Uterus (tissue), 4 donors: ENCODE results near the gene SHB. TPM values are rescaled to one million over a fixed set of nuclear protein-coding genes. Genes with fewer than 3 reads are reported as not detected.

Experiments used
- DNase-seq, 2 donors: peaks; one replicate each; pipeline ENCODE4 v3.0.0-alpha.2; 2019 to 2020
- H3K27ac ChIP-seq, 2 donors: fragments of 200-600 bp; sonication (generic); 1 replicate in 1 of 2; 2 replicates in 1 of 2; pipeline ENCODE4 v1.5.1; 2016 to 2018
- H3K27me3 ChIP-seq, 2 donors: fragments of 200-600 bp; sonication (generic); one replicate each; pipeline ENCODE4 v1.5.1; 2018 to 2019; ENCODE audit warnings: control low read depth in 1 of 2
- H3K36me3 ChIP-seq, 2 donors: fragments of 200-600 bp; sonication (generic); one replicate each; pipeline ENCODE4 v1.5.1; 2019; ENCODE audit warnings: control low read depth in 1 of 2
- H3K4me1 ChIP-seq, 2 donors: fragments of 200-600 bp; sonication (generic); one replicate each; pipeline ENCODE4 v1.5.1; 2018 to 2019; ENCODE audit warnings: control low read depth in 1 of 2
- H3K4me3 ChIP-seq, 2 donors: fragments of 200-600 bp; sonication (generic); 1 replicate in 1 of 2; 2 replicates in 1 of 2; pipeline ENCODE4 v1.5.1; 2018 to 2019; ENCODE audit warnings: mild to moderate bottlenecking in 1 of 2
- H3K9me3 ChIP-seq, 2 donors: fragments of 200-600 bp; sonication (generic); one replicate each; pipeline ENCODE4 v1.5.1; 2019; ENCODE audit warnings: control low read depth in 1 of 2
- CTCF ChIP-seq, 4 experiments: fragments of 200-600 bp in 2 of 4; fragments of 450-650 bp in 2 of 4; sonication (generic) in 2 of 4; IDR thresholded peaks; one replicate each; pipeline ENCODE4 v1.5.1; 2016 to 2019; ENCODE audit warnings: antibody characterized with exemption in 4 of 4, mild to moderate bottlenecking in 2 of 4, moderate library complexity in 1 of 4
- POLR2A ChIP-seq, 2 donors: fragments of 450-650 bp; IDR thresholded peaks; one replicate each; pipeline ENCODE4 v1.6.1; 2016; ENCODE audit warnings: antibody characterized with exemption in 2 of 2, mild to moderate bottlenecking in 1 of 2, moderate library complexity in 1 of 2
- intact Hi-C: fragments of 100-400 bp; cut with DNase I; formaldehyde crosslinking; loops from one replicate; pipeline ENCODE4 v1.15.1; 2023; ENCODE audit warnings: low total_unique reads
- total RNA-seq, 4 donors: library from RNA; depleted of rRNA in 3 of 4; stranded (reverse); fragments of >200 nt in 3 of 4; gene quantifications; one replicate each; pipeline versions ENCODE4 v1.1.0 to v1.2.4, GENCODE V29; 2014 to 2023
- donor health status: DM: yes; HTN: yes; CAD: no.

SHB gene
- total RNA-seq, 4 donors from 2014 or later: 3.5 to 19.6 (median 7.3) TPM

- Histone ChIP-seq H3K36me3 (no peaks in the 10 kb centered on the region), H3K9me3 (no peaks in the 10 kb centered on the region), H3K4me3 (peak within 1 kb of the TSS; percentile 64 to 71), H3K27me3 (no peaks in the 10 kb centered on the region), H3K27ac (peak within 1 kb of the TSS; percentile 85 to 87), H3K4me1 (peaks cover 6 to 10% of the 10 kb centered on the region in 2 donors)
- peak; percentile 94 to 95 for DNase-seq
- intact Hi-C loops: no loop called here
- TF ChIP-seq CTCF (IDR thresholded peaks at IDR 0.05) (peak; percentile 88 to 98 (median 94)), POLR2A (IDR thresholded peaks at IDR 0.05) (peak; percentile 7 to 66)
Observed at GRCh38 chr9:37903647-37904444, 165.2 kb downstream of the SHB start, which contains the start of gene SLC25A51. Gene SLC25A51, minus strand, starts transcription at chr9:37904127. Its CDS starts 15,577 bp downstream, at chr9:37888550.

- H3K4me3 ChIP-seq: peak overlapping the region; percentile 64 to 71
- intact Hi-C loops: no loop called here
Observed at GRCh38 chr9:37902796-37903646, 166.0 kb downstream of the SHB start.

GRCh38 chr9:37902131-37902530, 166.9 kb downstream of the SHB start:
- TF ChIP-seq CTCF (IDR thresholded peaks at IDR 0.05) (no peak), POLR2A (IDR thresholded peaks at IDR 0.05) (no peak)
- intact Hi-C loops: no loop called here
- Histone ChIP-seq H3K4me3 (no peak overlapping the region), H3K4me1 (peaks cover 6 to 10% of the 10 kb centered on the region in 2 donors), H3K36me3 (no peaks in the 10 kb centered on the region), H3K27me3 (no peaks in the 10 kb centered on the region), H3K27ac (no peak overlapping the region), H3K9me3 (no peaks in the 10 kb centered on the region)
- no peak for DNase-seq

More at GRCh38 chr9:37902796-37903646, 166.0 kb downstream of the SHB start:
- no peak for DNase-seq
- Histone ChIP-seq H3K9me3 (no peaks in the 10 kb centered on the region), H3K27ac (peak overlapping the region; percentile 85 to 87), H3K27me3 (no peaks in the 10 kb centered on the region), H3K36me3 (no peaks in the 10 kb centered on the region), H3K4me1 (peaks cover 6 to 10% of the 10 kb centered on the region in 2 donors)
- TF ChIP-seq POLR2A (IDR thresholded peaks at IDR 0.05) (no peak), CTCF (IDR thresholded peaks at IDR 0.05) (no peak)

GRCh38 chr9:37899041-37899440, 170.0 kb downstream of the SHB start:
- peaks cover 0 to 10% of the 10 kb centered on the region in 2 donors for H3K4me1 ChIP-seq
- H3K27ac ChIP-seq: no peak overlapping the region
- H3K27me3 ChIP-seq: no peaks in the 10 kb centered on the region
- no peaks in the 10 kb centered on the region for H3K9me3 ChIP-seq
- no peaks in the 10 kb centered on the region for H3K36me3 ChIP-seq
- no peak for DNase-seq
- TF ChIP-seq CTCF (IDR thresholded peaks at IDR 0.05) (no peak), POLR2A (IDR thresholded peaks at IDR 0.05) (no peak)
- no peak overlapping the region for H3K4me3 ChIP-seq
- intact Hi-C loops: no loop called here
